ENCODE data around the gene ALG2. TPM values are rescaled to one million over a fixed set of nuclear protein-coding genes. Genes with fewer than 3 reads are reported as not detected.

The ALG2 gene
- total RNA-seq, 1 experiment from 2014 or later = 30.1 TPM

GRCh38 chr9:99167119-99167518 is 54.6 kb downstream of the ALG2 start:
- CTCF ChIA-PET = no interaction called here
- Histone ChIP-seq H3K4me3 (ENCODE audit: low read depth, low read length, poor library complexity, severe bottlenecking) (no peak overlapping the region), H3K4me1 (ENCODE audit: insufficient read depth, low read length, poor library complexity, severe bottlenecking) (no peaks in the 10 kb centered on the region), H3K36me3 (ENCODE audit: insufficient read depth, low read length, poor library complexity, severe bottlenecking) (no peaks in the 10 kb centered on the region), H3K27me3 (replicated peaks; ENCODE audit: insufficient read depth, low read depth, low read length, poor library complexity) (no peaks in the 10 kb centered on the region), H3K9me3 (ENCODE audit: low read depth, low read length, poor library complexity, severe bottlenecking) (no peaks in the 10 kb centered on the region), H3K27ac (ENCODE audit: low read depth, low read length, poor library complexity, severe bottlenecking) (no peak overlapping the region)
- TF ChIP-seq EZH2 (IDR thresholded peaks at IDR 0.05; ENCODE audit: borderline replicate concordance, low read depth, low read length, poor library complexity, severe bottlenecking) (no peak), CTCF (conservative IDR thresholded peaks at IDR 0.05; ENCODE audit: low read depth, low read length) (no peak)
- intact Hi-C loops (cut with micrococcal nuclease; ENCODE audit: unreplicated experiment) = loop anchor here (10.0 kb wide), 1 partner anchor 58 kb away; the partner anchor contains the start of genes ALG2 and SEC61B
- POLR2A ChIA-PET (ENCODE audit: low non-redundant PET) = no interaction called here
- DNase-seq (ENCODE audit: low spot score) = no peak
- no TSS peak for BruUV-seq (replicated peaks)

Other genes starting within 250 kb of the ALG2 start
- gene TGFBR1, start 116.8 kb downstream of the ALG2 start, total RNA-seq (2021) = 3.5 and 6.1 TPM in 2 replicates
- 175 and 183 TPM in 2 replicates for gene SEC61B, start 340 bp upstream of the ALG2 start, total RNA-seq (2021)